Measurements from ENCODE around the gene MRPL14.
"Not testable (repeated sequence)": the region's sequence is repeated elsewhere in the genome, so short reads cannot be mapped to it uniquely, and the experiment has no call there.

MRPL14 gene

GRCh38 chr6:44097782-44098317 lies 29.4 kb downstream of the MRPL14 start:
- no peak for DNase-seq

DNA sequence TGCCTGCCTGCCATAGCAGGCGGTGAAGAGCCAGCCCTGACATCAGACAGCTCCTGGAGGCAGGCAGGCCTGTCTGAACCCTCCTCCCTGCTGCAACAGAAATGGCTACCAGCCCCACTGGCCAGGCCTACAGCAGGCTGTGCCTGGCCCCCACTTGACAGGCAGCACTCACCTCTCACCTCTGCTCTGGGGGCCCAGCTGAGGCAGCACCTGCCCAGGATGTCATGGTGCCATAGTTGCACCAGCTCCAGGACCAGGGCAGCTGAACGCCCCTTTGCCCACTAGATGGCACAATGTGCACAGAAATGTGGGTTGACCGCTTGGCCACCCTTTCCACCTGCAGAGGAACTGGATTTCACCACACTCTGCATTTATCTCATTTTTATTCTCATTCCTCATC lies 30.6 kb downstream of the MRPL14 start:
- DNase-seq = peak; percentile 56

- not testable (repeated sequence) for DNase-seq
Observed at GRCh38 chr6:44095243-44095623, 32.0 kb downstream of the MRPL14 start.

GRCh38 chr6:44094403-44095242 lies 32.6 kb downstream of the MRPL14 start:
- no peak for DNase-seq

DNA sequence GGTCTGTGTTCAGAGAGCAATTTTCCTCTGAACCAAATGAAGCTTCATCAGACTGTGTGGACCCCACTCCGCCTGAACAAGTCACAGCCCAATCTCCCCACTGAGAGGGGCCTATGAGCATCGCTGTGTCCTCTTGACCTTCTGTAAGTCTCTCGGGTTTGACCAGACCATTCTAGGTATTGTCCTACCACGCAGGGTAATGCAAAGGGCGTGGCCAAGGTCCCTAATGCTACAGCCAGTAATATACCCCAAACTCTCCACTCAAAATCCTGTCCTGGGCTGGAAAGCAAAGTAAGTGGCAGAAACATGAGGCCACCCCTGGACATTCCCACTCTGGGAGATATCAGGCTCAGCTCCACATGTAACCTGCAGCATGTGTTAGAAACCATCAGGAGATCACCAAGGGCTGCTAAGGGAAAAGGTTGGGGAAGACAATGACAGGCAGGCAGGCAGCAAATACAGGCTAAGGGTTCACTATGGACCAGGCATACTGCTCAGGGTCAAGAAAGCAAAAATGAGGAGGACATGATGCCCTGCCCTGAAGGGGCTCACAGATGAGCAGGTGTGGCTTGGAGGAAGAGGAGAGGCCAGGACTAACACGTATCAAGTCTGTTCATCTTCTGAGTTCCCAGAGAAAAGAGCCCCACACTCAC lies 33.4 kb downstream of the MRPL14 start:
- DNase-seq = no peak

DNA sequence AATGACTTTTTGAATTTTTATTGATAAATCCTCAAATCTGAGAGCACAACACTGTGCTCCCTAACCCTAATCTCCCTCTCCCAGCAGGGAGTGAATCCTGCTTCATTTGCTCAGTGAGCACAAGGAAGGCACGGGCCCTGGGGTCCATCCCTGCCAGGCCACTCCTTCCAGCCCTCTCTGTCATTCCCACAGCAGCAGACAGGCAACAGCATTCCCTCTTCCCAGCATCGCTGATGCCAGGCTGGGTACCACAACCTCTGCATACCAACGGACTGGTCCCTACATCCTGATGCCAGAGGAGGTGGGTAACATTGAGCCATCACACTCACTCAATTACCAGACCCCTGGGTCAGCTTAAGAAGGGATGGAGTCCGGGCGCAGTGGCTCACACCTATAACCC lies 34.2 kb downstream of the MRPL14 start:
- no peak for DNase-seq

DNA sequence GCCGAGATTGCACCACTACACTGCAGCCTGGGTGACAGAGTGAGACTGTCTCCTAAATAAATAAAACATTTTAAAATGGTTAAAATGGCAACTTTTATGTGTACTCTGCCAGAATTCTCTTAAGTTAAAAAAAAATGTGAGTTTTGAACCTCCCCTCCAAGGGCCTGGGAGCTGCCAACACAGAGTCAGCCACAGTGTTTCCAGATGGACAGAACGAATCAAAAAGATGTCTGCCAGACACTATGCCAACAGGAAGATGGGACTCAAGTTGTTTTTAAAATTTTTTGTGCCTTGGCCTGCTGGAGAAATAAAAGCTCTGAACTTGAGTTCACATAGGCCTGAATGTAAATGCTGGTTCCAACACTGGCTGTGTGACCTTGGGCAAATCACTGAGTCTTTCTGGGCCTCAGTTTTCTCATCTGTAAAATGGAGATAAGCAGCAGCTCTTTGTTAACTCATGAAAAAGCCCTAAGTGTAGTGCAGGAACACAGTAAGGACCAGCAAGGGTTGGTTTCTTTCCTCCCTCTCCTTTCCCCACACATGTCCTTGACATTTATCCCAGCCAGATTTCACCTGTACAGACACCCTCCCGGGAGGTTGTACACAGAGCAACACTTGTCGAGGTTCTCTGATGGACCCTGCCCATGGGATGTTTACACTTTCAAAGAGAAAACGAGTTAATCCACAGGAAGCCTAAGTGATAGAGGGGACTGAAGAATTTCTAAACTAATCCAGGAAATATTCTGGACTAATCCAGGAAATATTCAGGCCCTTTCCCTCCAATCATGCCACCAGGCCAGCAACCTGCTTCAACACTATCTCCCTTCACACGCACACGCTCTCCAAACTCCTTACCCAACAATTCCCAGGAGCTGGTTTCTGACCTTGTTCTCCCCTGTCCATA lies 35.0 kb downstream of the MRPL14 start:
- no peak for DNase-seq

DNA sequence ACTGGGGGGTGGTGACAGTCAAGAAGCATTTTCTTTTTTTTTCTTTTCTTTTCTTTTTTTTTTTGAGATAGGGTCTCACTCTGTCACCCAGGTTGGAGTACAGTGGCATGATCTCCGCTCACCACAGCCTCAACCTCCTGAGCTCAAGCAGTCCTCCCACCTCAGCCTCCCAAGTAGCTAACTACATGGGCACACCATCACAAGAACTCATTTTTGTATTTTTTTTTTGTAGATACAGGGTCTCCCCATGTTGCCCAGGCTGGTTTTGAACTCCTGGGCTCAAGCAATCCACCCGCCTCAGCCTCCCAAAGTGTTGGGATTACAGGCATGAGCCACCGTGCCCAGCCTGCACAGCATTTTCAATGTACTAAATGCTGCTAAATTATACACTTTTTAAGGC lies 35.9 kb downstream of the MRPL14 start:
- not testable (repeated sequence) for DNase-seq

DNA sequence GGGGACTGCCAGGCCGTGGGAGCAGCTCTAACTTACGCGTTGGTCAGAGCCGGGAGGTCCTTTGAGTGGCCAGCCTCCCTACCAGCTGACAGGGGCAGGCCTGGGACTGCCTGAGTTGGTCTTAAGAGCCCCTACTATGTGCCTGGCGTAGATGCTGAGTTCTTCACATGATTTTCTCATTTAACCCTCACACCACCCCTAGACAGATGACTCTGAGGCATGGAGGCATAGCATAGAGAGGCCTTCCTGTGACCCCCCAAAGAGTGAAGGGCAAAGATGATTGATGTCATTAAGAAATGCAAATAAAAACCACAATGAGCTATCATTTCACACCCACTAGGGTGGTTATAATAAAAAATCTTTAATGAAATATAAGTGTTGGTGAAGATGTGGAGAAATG lies 36.8 kb downstream of the MRPL14 start:
- DNase-seq = no peak

DNA sequence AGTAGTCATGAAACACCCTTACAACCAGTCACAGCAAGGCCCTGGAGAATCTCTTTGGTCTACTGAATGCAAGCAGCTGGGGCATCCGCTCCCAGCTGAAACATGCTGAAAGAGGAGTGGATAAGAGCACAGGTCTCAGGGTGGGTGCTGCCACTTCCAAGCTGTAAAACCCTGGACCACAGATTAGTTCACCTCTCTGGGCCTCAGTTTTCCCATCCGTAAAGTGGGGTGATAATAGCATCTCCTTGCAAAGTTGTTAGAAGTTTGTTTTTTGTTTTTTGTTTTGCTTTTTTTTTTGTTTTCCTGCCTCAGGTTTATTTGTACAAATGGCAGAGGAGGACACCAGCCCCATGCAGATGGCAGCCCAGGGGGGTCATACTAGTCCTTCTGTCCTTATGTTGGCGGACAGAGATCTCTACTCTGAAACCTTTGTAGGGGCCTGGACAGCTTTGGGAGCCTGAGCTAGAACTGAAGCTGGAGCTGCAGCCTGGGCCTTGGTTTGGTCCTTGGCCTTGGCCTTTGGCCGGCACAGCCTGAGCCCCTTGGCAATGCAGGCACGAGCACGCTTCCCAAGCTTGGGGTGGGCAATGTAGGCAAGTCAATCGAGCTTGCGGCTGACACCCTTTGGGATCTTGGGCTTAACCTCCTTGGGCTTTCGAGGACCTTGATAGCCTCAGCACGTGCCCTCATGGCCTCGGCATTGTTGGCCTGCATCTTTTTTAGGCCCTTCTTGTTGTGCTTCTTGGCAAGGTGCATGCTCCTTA lies 38.2 kb downstream of the MRPL14 start:
- no peak for DNase-seq

DNA sequence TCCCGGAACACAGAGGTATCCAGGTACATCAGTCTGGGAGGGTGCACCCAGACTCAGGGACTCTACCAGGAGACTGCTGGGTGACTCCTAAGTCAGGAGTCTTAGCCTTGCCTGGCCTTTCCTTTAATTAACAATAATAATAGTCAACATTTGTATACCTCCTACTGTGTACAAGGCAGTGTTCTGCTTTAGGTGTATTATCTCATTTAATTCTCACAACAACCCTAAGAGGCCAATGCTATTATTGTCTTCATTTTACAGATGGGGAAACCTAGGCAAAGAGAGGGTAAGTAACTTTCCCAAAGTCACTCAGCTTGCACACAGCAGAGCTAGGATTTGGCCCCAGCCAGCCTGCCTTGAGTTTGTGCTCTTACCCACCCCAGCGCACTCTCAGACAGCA lies 39.6 kb downstream of the MRPL14 start:
- DNase-seq = no peak

DNA sequence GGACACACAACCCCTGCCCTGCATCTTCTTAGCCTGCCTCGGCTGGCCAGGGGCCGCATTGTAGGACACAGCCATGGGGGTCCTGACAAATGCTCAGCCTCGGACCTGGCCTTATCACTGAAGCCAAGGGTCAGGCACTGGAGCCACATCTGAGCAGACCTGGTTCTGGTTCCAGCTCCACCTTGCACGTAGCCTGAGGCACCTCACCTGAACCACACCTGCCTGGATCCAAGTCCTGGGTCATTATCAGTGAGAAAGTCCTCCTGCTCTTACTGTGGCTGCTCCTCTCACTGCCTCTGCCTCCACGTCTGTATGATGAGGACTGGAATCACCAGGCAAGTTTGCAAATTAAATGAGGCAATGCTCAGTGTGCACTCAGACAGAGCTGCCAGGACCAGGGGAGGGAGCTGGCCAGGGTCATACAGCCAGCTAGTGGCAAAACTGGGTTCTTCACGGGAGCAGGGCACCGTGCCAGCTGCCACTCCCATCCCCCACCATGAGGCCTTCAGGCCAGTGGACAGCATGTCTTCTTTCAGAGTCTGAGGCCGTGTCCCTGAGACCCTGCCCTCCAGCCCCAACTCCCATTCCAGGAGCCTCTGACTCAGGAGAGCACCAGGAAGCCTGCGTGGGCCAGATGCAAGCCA lies 40.2 kb downstream of the MRPL14 start:
- peak; percentile 19 for DNase-seq

DNA sequence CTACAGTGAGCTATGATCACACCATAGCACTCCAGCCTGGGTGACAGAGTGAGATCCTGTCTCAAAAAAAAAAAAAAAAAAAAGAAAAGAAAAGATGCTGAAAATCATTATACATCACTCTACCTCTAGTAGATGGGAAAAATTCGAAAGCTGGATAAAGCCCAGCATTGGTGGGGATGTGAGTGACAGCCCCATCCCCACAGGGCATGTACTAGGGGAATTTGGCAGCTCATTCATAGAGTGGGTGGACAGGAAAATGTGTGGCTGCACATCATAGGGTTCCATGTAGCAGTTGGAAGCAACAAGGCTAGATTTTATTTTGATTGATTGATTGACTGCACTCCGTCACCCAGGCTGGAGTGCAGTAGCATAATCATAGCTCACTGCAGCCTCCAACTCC lies 42.0 kb downstream of the MRPL14 start:
- DNase-seq = no peak

- DNase-seq = no peak
Observed at GRCh38 chr6:44084231-44085014, 42.8 kb downstream of the MRPL14 start.

DNA sequence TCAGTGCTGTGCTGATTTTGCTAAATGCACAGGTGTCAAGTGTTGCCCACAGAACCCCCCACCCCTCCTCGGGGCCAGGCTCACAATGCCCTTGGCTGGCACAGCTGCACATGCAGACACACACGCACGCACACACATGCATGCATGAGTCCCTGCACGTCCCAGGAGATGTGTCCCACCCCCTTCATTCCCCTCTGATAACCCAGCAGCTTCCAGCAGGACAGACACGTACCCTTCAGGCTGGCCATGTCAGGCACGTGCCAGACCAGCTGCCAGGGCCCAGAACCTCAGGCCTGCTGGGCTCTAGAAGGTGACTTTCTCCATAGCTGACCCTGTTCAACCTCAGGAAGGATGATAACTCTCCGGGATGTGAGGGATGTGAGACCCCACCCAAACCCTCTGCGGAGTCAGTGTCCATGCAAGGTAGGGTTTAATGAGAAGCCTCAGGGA lies 44.4 kb downstream of the MRPL14 start:
- no peak for DNase-seq

DNA sequence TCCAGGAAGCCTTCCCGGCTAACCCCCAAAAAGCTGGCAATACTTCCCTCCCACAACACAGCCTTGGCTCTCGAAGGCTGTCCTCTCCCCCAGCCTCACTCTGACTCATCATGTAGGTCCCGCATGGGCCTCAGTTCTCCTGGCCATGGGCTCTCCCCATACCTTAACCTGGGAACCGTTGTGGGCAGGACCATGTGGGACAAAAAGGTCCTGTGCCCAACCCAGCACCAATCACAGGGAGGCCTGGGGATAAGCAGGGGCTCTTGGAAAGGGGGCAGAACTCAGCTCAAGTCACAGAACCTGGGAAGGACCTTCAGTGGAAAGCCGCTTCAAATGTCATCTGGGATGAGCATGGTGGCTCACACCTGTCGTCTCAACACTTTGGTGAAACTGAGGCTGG lies 45.5 kb downstream of the MRPL14 start:
- DNase-seq = no peak

DNA sequence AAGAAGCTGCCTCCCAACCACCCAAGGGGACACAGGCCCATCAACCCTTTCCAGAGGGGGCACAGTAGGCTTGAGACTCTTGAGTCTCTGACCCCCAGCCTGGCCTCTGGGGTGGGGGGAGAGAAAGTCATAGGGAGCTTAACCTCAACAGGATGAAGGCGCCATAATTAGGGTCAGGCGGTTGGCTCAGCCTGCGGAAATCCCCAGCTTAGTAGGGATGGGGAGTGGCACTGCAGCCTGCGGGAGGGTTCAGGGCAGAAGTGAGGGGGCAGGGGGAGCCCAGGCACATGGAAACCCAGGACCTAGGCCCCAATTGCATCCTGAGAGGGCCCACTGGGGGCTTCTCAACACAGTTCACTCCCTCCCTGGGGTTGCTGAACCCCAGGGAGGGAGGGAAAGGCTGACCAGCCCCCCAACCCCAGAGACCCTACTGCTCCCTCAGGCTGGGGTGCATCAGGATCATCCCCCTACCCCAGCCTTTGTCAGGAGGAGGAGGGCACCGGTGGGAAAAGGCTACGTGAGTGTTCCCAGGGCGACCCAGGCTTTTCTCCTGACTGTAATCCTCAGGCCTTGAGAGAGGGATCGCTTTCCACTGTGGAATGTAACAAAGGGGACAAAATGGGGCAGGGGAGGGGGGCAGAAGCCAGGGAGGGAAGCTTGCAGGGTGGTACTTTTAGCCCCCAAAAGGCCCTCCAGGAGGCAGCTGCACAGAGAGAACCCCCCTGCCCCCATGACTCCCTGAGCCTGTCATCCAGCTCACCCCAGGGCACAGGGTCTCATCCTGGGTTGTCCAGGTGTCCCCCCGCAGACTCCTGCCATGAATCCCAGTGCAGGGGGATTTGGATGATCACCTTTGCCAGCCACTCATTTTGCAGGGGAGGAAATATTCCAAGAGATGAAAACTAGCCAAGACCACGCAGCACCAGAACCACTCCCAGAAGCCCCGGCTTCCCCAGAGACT lies 46.4 kb downstream of the MRPL14 start:
- DNase-seq = no peak

DNA sequence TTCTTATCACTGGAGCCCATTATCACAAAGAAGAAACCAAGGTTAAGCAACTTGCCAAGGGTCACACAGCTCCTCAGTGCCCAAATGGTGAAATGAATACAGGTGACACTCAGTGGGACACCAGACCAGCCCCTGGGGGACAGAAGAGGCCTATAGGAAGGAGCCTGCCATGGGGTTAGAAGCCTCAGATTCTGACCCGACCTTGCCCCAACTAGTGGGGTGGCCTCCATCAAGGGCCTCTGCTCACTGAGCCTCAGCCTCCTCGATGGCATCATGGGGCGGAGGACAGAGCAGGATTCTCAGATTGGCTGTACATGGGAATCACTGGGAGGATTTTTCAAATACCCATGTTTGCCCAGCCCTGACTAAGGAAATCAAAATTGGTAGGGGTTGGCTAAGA lies 47.6 kb downstream of the MRPL14 start:
- no peak for DNase-seq

DNA sequence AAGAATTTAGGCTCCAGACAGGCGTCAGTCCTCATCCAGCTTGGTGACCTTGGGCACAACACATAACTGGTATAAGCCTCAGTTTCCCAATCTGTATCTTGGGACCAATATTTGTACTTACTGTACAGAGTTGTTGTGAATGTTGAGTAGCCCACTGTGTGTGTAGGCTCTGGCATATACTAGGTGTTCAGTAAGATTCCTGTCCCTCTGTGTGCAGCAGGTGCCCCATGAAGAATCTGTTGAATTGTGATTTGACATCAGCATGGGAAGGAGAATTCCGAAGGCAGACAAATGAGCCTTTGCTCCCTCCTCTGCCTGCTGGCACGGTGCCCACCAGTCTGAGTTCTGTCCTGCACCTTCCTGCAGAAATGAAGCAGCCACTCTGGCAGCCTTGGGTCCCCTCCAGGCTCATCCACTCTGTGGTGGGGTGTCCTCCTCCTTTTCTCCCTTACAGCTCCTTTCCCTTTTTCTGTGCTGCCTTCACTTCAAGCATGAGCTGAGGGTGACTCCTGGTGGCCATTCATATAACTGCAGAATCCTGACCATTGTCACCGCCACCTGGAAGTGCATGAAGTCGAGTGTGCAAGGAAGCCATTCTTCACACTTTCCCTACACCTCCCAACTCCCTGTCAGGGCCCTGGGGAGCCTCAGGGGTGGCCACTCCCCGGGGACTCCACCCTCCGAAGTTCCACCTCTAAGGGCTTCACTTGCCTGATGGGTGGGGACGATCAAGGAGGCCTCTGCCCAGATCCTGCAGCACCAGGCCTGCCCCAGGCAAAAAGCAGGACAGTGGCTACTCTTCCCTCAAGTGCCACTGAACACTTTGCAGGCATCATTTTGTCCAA lies 48.2 kb downstream of the MRPL14 start:
- DNase-seq = no peak

Data from COR-L47 (cell line).